Fibroblast of mammary gland (primary cell): ENCODE measurements around the gene SLC25A51.
A peak's percentile ranks its signal among the peaks of the same experiment; 100 is the strongest.

Experiments used
- DNase-seq: peaks from one replicate; pipeline ENCODE4 v3.0.0-alpha.2; 2010; ENCODE audit warnings: low read depth
- H3K4me3 ChIP-seq: 2 replicates; pipeline ENCODE4 v1.5.1; 2011; ENCODE audit warnings: low read depth, mild to moderate bottlenecking, low read length, moderate library complexity; ENCODE audit not compliant: control insufficient read depth
- TF ChIP-seq, protein P1 (sequence below): conservative IDR thresholded peaks from 2 replicates; pipeline ENCODE4 v1.5.1; 2011; ENCODE audit warnings: low read depth, low read length, inconsistent platforms; ENCODE audit not compliant: control insufficient read depth, insufficient read depth

The SLC25A51 gene

GRCh38 chr9:37924538-37924937 lies 20.6 kb upstream of the SLC25A51 start:
- TF ChIP-seq, protein P1, sequence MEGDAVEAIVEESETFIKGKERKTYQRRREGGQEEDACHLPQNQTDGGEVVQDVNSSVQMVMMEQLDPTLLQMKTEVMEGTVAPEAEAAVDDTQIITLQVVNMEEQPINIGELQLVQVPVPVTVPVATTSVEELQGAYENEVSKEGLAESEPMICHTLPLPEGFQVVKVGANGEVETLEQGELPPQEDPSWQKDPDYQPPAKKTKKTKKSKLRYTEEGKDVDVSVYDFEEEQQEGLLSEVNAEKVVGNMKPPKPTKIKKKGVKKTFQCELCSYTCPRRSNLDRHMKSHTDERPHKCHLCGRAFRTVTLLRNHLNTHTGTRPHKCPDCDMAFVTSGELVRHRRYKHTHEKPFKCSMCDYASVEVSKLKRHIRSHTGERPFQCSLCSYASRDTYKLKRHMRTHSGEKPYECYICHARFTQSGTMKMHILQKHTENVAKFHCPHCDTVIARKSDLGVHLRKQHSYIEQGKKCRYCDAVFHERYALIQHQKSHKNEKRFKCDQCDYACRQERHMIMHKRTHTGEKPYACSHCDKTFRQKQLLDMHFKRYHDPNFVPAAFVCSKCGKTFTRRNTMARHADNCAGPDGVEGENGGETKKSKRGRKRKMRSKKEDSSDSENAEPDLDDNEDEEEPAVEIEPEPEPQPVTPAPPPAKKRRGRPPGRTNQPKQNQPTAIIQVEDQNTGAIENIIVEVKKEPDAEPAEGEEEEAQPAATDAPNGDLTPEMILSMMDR = no peak
- H3K4me3 ChIP-seq = no peak overlapping the region
- no peak for DNase-seq

DNA sequence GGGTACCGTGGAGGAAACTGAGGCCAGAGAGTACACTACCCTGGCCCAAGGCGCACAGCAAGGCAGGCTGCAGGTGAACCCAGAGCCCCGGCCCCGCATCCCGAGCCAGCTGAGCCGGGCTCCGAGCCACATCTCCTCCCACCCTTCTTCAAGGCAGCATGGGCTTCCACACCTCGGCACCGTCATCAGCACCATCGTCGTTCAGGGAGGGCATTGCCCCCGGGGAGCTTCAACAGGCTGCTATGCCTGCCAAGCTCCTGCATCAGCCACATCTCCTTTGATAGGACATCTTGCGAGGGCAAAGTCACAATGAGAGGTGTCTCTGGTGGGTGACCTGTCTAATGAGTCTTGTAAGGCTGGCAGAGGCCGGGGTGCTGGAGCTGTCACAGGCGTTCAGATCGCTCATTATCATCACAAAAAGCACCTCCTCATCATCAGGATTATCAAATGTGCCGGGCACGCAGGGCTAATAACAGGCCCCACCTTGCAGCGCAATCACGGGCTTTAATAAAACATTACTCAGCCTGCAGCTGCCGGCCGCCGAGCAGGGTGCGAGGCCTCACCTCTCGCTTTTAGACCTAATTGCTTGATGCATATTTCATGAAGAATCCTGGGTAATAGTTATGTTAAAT lies 20.0 kb upstream of the SLC25A51 start:
- no peak overlapping the region for H3K4me3 ChIP-seq
- DNase-seq = no peak
- TF ChIP-seq, protein P1 = no peak

DNA sequence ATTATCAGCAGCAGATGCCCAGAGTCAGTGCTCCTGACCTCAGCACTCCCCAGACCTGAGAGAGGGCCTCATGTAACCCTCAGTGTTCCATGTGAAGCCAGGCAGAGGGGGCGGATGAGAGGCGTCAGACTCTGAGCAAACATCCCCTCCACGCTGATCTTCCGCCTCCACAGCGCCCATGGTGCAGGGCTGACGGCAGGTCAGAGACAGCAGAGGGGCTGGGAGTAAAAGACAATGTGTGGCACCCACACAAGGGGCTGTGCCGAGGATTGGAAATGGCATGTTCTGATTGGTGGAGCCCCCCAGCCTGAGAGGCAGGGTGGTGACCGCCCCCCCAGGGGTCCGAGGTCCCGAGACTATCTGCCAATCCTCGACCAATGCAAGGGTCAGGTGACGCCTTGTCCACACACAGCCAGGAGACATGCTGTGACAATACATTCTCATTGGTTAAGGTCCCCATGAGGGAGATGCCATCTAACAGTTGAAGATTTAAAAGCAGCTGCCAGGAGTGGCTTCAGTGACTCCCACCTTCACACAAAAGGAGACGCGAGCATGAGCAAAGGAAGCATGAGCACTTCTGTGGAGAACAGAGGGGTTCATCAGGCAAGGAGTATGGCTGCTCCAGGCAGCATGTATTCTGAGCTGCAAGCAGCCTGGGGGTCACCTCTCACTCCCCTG lies 19.3 kb upstream of the SLC25A51 start:
- H3K4me3 ChIP-seq = no peak overlapping the region
- TF ChIP-seq, protein P1 = no peak
- DNase-seq = no peak

- H3K4me3 ChIP-seq = no peak overlapping the region
- TF ChIP-seq, protein P1 = no peak
- DNase-seq = no peak
These were observed 18.6 kb upstream of the SLC25A51 start for GRCh38 chr9:37922363-37923117.

DNA sequence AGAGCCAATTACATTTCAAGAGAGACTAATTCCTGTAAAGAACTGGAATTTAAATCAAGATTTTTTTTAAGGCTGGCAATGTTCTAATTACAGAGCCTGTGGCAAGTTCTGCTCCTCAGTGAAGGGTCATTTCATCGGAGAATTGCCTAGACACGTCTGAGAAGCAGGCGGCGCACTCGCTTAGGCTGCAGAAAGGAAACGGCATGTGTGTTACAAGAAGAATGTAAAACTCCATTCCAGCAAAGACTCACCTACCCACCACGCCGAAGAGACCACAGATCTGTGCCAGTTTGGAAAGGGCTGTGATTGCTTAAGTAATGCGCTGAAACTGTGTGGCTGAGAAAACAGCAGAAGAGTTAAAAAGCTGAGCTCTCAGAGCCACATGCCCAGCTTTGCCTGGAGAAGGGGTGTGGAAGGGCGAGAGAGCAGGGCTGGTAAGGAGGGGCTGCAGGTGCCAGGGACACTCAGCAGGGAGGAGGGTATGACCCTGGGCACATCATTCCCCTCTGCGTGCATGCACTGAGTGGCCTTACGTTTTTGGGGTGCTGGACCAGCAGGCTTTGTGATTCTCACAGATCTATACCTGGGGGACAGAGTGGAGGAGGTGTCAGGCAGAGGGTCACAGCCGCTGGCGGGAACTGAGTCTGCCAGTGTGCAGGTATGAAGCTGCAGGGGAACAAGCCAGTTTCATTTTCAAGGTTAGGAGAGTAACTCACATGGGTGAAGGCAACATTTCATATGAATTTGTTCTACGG lies 17.8 kb upstream of the SLC25A51 start:
- peak; percentile 46 for DNase-seq
- no peak overlapping the region for H3K4me3 ChIP-seq
- TF ChIP-seq, protein P1 = peak; percentile 24

- TF ChIP-seq, protein P1 = no peak
- DNase-seq = no peak
These were observed 17.2 kb upstream of the SLC25A51 start for GRCh38 chr9:37921168-37921510.

More at GRCh38 chr9:37921168-37921510, 17.2 kb upstream of the SLC25A51 start:
- no peak overlapping the region for H3K4me3 ChIP-seq
